GM15510 (cell line): ENCODE results near the gene IFI30.

Source experiments
- POLR2A ChIP-seq: IDR thresholded peaks from 3 replicates; pipeline ENCODE4 v1.6.1; 2011; ENCODE audit warnings: borderline replicate concordance; ENCODE audit not compliant: insufficient read length; ENCODE audit errors: extremely low read depth

IFI30 gene

GRCh38 chr19:18183529-18183928 is 9.9 kb downstream of the IFI30 start:
- no peak for TF ChIP-seq POLR2A

GRCh38 chr19:18185538-18185937 is 11.9 kb downstream of the IFI30 start:
- no peak for TF ChIP-seq POLR2A

DNA sequence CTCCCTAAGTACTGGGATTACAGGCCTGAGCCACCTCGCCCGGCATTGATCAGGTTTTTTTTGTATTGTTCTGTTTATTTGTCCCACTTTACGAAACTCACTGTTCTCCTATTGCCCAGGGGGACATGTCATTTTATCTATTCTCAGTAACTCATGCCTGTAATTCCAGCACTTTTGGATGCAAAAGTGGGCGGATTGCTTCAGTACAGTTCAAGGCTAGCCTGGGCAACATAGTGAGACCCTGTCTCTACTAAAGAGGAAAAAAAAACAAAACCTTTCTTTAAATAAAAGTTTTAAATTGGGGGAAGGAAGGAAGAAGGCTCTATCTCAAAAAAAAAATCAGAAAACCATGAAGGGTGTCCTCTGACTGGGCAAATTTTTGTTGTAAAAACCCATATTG is 16.7 kb downstream of the IFI30 start:
- no peak for TF ChIP-seq POLR2A

GRCh38 chr19:18191640-18192062 is 18.0 kb downstream of the IFI30 start:
- TF ChIP-seq POLR2A, result no peak

GRCh38 chr19:18192673-18193387 is 19.2 kb downstream of the IFI30 start, which contains the start of gene MPV17L2:
TSS of gene MPV17L2 (plus strand) at chr19:18193218. CDS start at chr19:18193282, 64 bp downstream.
- peak; percentile 70 for TF ChIP-seq POLR2A

GRCh38 chr19:18193388-18194180 is 20.0 kb downstream of the IFI30 start:
- TF ChIP-seq POLR2A, result no peak

GRCh38 chr19:18194181-18194530 is 20.5 kb downstream of the IFI30 start:
- TF ChIP-seq POLR2A, result no peak

GRCh38 chr19:18194554-18195238 is 21.1 kb downstream of the IFI30 start:
- TF ChIP-seq POLR2A, result no peak

DNA sequence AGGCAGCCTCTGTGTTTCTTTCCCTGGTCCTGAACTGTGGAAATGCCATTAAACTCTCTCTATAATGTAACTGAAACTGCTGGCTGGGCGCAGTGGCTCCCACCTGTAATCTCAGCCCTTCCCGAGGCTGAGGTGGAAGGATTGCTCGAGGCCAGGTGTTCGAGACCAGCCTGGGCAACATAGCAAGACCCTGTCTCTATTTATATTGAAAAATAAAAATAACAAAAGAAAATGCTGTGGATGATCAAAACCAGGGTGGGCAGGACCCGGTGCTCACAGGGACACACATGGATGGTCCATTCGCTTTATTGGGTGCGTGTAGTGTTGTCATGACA is 22.9 kb downstream of the IFI30 start:
- no peak for TF ChIP-seq POLR2A

DNA sequence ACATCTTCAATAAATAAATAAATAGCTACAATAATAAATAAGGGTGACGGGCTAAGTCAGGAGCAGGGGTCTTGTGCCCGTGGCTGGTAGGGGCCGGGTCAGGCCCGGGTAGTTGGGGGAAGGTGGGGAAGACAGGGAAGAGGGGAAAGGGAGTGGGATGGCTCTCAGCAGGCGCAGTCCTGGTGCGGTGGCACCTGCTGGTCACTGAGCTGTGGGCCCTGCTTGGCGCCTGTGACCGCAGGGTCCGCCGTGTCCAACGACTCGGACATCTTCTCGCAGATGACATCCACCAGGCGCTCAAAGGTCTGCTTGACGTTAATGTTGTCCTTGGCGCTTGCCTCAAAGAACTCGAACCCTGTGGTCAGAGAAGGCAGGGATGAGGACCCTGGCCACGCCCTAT is 23.7 kb downstream of the IFI30 start:
- TF ChIP-seq POLR2A, result no peak

DNA sequence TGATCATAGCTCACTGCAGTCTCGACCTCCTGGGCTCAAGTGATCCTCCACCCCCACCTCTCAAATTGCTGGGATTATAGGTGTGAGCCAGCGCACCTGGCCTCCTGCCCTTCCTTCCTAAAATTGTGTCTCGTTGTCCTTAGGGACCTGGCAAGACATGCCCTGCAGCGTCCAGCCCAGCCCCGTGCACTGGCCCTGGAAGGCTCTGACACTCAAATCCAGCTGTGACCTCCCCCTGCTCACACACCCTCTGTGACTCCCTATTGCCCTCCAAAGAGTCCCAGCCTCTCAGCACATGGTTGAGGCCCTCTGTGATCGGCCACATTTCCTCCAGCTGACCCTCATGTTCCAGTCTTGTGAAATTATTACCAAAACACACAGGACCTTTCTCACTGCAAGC is 24.3 kb downstream of the IFI30 start:
- TF ChIP-seq POLR2A, result no peak

- no peak for TF ChIP-seq POLR2A
Observed at GRCh38 chr19:18198374-18198773, 24.8 kb downstream of the IFI30 start.

DNA sequence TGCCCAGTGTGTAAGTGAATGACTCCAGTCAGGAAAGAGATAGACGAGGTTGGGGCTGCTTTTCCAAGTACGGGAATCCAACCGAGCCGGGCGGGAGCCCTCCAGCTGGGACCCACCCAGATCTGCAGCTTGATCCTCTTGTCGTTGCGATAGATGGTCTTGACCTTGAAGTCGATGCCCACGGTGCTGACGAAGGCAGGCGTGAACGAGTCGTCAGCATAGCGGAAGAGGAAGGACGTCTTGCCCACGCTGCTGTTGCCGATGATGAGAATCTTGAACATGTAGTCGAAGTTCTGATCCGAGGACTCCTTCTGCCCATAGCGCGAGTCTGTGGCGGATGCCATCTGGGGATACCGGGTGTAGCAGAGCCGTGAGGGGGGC is 28.8 kb downstream of the IFI30 start:
- TF ChIP-seq POLR2A, result no peak

- no peak for TF ChIP-seq POLR2A
Observed at GRCh38 chr19:18202778-18203407, 29.3 kb downstream of the IFI30 start.

GRCh38 chr19:18203408-18203862 is 29.8 kb downstream of the IFI30 start:
- no peak for TF ChIP-seq POLR2A

DNA sequence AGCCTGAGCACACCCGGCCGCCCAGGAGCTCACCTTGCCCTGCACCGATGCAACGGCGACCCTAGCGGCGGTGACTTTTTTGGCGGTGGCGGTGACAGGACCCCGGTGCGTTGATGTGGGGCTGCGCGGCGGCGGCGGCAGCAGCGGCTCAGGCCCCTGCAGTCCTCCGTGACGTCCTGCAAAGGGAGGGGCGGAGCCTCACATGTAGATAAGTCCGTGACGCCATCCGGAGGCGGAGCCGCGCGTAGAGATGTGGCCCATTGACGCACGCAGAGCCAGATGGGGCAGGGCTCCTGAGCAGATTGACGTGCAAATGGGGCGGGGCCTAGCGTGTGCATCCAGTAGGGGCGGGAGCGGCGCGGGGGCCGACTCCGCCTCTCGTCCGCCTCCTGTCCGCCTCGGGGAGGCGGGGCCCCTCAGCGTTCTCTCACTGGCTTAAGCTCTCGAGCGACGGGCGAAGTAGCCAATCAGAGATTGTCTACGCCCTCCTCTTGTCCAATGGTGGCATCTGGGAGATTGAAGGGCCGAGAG is 30.3 kb downstream of the IFI30 start, which contains the start of gene RAB3A:
RAB3A (minus strand) TSS at position 180 of the 531 bp plus-strand sequence. CDS start 1,302 bp downstream, outside the sequence.
- peak; percentile 41 for TF ChIP-seq POLR2A
